ENCODE results near the gene SBK2. TPM values are rescaled to one million over a fixed set of nuclear protein-coding genes. Genes with fewer than 3 reads are reported as not detected.

Gene SBK2
- polyA plus RNA-seq, 1 of the 3 experiments (the other 2 are of a cell fraction): 0.20 TPM

- POLR2A ChIA-PET: no interaction called here
Measured at GRCh38 chr19:55539090-55539984, 2.4 kb upstream of the SBK2 start.

GRCh38 chr19:55538132-55538531, 1.2 kb upstream of the SBK2 start:
- Histone ChIP-seq H3K9ac (no peak overlapping the region), H3K4me2 (no peak overlapping the region)
- POLR2A ChIA-PET: no interaction called here

More at GRCh38 chr19:55539090-55539984, 2.4 kb upstream of the SBK2 start:
- Histone ChIP-seq H3K9ac (no peak overlapping the region), H3K79me2 (ENCODE audit: insufficient read depth) (no peaks in the 10 kb centered on the region), H3K4me2 (no peak overlapping the region), H4K20me1 (ENCODE audit: insufficient read depth) (no peaks in the 10 kb centered on the region), H3K4me1 (ENCODE audit: control insufficient read depth in 1 of 2, insufficient read depth in 2 of 2, low read depth in 1 of 2, low read length in 1 of 2) (peaks cover 0 to 3% of the 10 kb centered on the region in 2 experiments; a peak in 2 of 4 replicates), H3K4me3 (ENCODE audit: low read depth in 2 of 2, low read length in 1 of 2) (no peak overlapping the region), H3K27me3 (ENCODE audit: insufficient read depth) (no peaks in the 10 kb centered on the region), H3K36me3 (replicated peaks in 1 of 2; ENCODE audit: control insufficient read depth in 1 of 2, insufficient read depth in 2 of 2, low read length in 1 of 2) (no peaks in the 10 kb centered on the region), H3K27ac (ENCODE audit: low read depth in 2 of 2, low read length in 1 of 2) (no peak overlapping the region), H3K9me3 (no peaks in the 10 kb centered on the region), H3K9me2 (no peaks in the 10 kb centered on the region), H2AFZ (ENCODE audit: low read depth) (no peak overlapping the region), H3F3A (replicated peaks; ENCODE audit: insufficient read depth) (peaks cover 4% of the 10 kb centered on the region)
- no peak for TF ChIP-seq RXRA (IDR thresholded peaks at IDR 0.05; ENCODE audit: borderline replicate concordance, low read depth)
- no peak for TF ChIP-seq FOXM1 (IDR thresholded peaks at IDR 0.05; ENCODE audit: low read depth)
- TF ChIP-seq USF1 (IDR thresholded peaks at IDR 0.05; ENCODE audit: borderline replicate concordance, low read depth): no peak
- TF ChIP-seq CTCF (IDR thresholded peaks at IDR 0.05): no peak
- no peak for TF ChIP-seq MAX (IDR thresholded peaks at IDR 0.05; ENCODE audit: low read depth)
- 91% methylated on average over 30 of the region's 33 CpGs for WGBS (ENCODE audit: low lambda C conversion rate)
- CTCF ChIA-PET: interaction anchor here (1.3 to 1.6 kb wide), 2 partner anchors 18 to 36 kb away, joined by 3 to 4 read pairs; no protein-coding TSS in a partner anchor
- DNase-seq: no peak

More at GRCh38 chr19:55538132-55538531, 1.2 kb upstream of the SBK2 start:
- DNase-seq: no peak
- no peak overlapping the region for H2AFZ ChIP-seq (ENCODE audit: low read depth)
- H3K9me3 ChIP-seq: no peaks in the 10 kb centered on the region
- no peaks in the 10 kb centered on the region for H3K9me2 ChIP-seq
- CTCF ChIA-PET: interaction anchor here (0.6 to 1.6 kb wide), 3 partner anchors 19 to 152 kb away, joined by 3 read pairs; no protein-coding TSS in a partner anchor
- H3K4me1 ChIP-seq (ENCODE audit: control insufficient read depth in 1 of 2, insufficient read depth in 2 of 2, low read depth in 1 of 2, low read length in 1 of 2): peaks cover 0 to 3% of the 10 kb centered on the region in 2 experiments; a peak in 2 of 4 replicates
- H3K27me3 ChIP-seq (ENCODE audit: insufficient read depth): no peaks in the 10 kb centered on the region
- H3K79me2 ChIP-seq (ENCODE audit: insufficient read depth): no peaks in the 10 kb centered on the region
- no peaks in the 10 kb centered on the region for H3K36me3 ChIP-seq (replicated peaks in 1 of 2; ENCODE audit: control insufficient read depth in 1 of 2, insufficient read depth in 2 of 2, low read length in 1 of 2)
- H3F3A ChIP-seq (replicated peaks; ENCODE audit: insufficient read depth): peaks cover 4% of the 10 kb centered on the region
- H4K20me1 ChIP-seq (ENCODE audit: insufficient read depth): no peaks in the 10 kb centered on the region
- TF ChIP-seq, protein P1, sequence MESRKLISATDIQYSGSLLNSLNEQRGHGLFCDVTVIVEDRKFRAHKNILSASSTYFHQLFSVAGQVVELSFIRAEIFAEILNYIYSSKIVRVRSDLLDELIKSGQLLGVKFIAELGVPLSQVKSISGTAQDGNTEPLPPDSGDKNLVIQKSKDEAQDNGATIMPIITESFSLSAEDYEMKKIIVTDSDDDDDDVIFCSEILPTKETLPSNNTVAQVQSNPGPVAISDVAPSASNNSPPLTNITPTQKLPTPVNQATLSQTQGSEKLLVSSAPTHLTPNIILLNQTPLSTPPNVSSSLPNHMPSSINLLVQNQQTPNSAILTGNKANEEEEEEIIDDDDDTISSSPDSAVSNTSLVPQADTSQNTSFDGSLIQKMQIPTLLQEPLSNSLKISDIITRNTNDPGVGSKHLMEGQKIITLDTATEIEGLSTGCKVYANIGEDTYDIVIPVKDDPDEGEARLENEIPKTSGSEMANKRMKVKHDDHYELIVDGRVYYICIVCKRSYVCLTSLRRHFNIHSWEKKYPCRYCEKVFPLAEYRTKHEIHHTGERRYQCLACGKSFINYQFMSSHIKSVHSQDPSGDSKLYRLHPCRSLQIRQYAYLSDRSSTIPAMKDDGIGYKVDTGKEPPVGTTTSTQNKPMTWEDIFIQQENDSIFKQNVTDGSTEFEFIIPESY (IDR thresholded peaks at IDR 0.05; ENCODE audit: borderline replicate concordance, low read depth): no peak
- TF ChIP-seq SIN3A (IDR thresholded peaks at IDR 0.05; ENCODE audit: borderline replicate concordance, low read depth, low read length): no peak
- no peak for TF ChIP-seq NFIC (IDR thresholded peaks at IDR 0.05; ENCODE audit: borderline replicate concordance)
- TF ChIP-seq RXRA (IDR thresholded peaks at IDR 0.05; ENCODE audit: borderline replicate concordance, low read depth): no peak
- no peak for TF ChIP-seq YY1 (IDR thresholded peaks at IDR 0.05; ENCODE audit: low read depth)
- no peak for TF ChIP-seq FOXJ3 (CRISPR knock-in tag; IDR thresholded peaks at IDR 0.05)
- WGBS (ENCODE audit: low lambda C conversion rate): 90% methylated on average over 5 of the region's 5 CpGs
- H3K27ac ChIP-seq (ENCODE audit: low read depth in 2 of 2, low read length in 1 of 2): no peak overlapping the region
- H3K4me3 ChIP-seq (ENCODE audit: low read depth in 2 of 2, low read length in 1 of 2): no peak overlapping the region
